Stimulated activated CD8-positive, alpha-beta memory T cell treated with anti-CD3 and anti-CD28 coated beads, Interleukin-7, amount 100 ng/mL, for 24 hours (primary cell): Measurements from ENCODE around the gene YDJC.
"Not testable (repeated sequence)": the region's sequence is repeated elsewhere in the genome, so short reads cannot be mapped to it uniquely, and the experiment has no call there.

ENCODE experiments used
- DNase-seq: peaks from one replicate; pipeline ENCODE4 v3.0.0-alpha.2; 2020; ENCODE audit warnings: low read depth

The YDJC gene, protein sequence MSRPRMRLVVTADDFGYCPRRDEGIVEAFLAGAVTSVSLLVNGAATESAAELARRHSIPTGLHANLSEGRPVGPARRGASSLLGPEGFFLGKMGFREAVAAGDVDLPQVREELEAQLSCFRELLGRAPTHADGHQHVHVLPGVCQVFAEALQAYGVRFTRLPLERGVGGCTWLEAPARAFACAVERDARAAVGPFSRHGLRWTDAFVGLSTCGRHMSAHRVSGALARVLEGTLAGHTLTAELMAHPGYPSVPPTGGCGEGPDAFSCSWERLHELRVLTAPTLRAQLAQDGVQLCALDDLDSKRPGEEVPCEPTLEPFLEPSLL

DNA sequence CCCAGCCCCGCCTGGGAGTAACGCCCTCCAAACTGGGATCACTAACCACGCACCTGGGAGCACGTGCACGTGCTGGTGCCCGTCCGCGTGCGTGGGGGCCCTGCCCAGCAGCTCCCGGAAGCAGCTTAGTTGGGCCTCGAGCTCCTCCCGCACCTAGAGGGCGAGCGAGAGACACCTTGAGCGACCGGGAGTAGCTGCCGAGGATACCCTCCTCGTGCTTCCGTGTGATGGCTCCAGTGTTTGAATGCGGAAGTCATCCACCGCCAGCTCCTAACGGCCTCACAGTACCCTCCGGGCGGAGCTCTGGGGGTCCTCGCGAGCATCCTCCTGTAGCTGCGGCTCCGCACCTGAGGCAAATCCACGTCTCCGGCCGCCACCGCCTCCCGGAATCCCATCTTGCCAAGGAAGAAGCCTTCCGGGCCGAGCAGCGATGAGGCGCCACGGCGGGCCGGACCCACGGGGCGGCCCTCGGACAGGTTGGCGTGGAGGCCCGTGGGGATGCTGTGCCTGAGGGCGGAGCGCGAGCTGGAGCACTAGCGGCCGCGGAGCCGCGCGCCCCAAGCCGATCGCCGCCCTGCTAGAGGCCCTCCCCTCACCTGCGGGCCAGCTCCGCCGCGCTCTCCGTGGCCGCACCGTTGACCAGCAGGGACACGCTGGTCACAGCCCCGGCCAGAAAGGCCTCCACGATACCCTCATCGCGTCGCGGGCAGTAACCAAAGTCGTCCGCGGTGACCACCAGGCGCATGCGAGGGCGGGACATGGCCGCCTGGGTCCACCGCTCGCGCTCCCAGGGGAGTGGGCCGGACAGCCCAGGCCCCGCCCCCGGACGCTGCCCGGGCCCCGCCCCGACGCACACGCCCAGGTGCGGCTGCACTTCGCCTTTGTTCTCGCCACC lies at the start of gene YDJC:
YDJC (minus strand) TSS at position 768 of the 895 bp plus-strand sequence; CDS start at position 760, 8 bp downstream.
- DNase-seq = peak; percentile 95

GRCh38 chr22:21679383-21679782 lies 49.6 kb upstream of the YDJC start:
- DNase-seq = no peak

GRCh38 chr22:21678842-21679241 lies 49.0 kb upstream of the YDJC start:
- not testable (repeated sequence) for DNase-seq

DNA sequence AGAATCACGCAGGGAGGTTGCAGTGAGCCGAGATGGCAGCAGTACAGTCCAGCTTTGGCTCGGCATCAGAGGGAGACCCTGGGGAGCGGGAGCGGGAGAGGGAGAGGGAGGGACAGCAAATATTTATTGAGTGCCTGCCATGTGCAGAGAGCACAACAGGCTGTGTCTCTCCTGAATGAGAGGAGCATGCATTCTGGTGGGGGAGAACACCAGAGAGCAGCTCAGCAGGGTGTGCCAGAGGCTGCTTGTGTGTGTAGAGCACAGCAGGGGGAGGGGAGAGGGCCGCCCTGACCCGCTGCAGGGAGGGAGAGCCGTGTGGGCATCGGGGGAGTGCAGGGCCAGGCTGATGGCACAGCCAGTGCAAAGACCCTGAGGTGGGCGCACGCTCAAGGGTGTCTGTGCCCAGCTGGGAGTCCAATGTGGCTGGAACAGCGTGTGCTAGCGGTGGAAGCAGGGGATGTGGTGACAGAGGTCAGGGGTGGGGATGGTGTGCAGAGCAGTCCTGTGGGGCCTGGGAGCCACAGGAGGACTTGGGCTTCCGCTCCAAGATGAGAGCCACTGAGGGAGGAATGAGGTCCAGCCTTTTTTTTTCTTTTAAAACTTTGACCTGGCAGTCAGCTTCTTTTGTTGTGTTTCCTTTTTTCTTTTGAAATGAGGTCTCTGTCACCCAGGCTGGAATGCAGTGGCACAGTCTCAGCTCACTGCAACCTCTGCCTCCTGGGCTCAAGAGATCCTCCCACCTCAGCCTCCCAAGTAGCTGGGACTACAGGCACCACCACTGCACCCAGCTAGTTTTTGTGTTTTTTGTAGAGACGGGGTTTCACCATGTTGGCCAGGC lies 48.0 kb upstream of the YDJC start:
- DNase-seq = no peak

DNA sequence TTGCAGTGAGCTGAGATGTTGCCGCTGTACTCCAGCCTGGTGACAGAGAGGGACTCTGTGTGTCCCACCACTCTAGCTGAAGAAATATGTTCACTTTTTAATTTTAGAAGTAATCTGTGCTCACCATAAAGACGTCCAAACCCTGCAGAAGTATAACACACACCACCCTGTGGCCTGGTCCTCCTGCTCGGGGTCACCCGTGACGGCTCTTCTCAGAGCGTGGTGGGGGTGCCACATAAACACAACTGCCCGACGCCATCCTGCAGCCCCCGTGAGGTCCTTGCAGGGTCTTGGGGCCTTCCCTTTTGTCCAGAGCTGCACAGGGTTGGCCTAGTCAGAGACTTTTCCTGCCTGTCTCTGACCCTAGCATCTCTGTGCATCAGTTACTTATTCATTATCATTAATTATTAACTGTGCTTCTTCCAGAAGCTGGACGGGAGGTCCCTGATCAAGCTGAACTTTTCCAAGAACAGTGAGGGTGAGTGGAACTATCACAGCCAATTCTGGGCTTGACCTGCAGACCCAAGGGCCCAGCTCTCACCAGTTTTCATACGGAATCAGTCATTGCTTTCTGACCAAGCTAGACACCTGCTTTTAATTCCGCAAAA lies 44.9 kb upstream of the YDJC start:
- no peak for DNase-seq

- no peak for DNase-seq
These were observed 43.9 kb upstream of the YDJC start for GRCh38 chr22:21673534-21674321.

DNA sequence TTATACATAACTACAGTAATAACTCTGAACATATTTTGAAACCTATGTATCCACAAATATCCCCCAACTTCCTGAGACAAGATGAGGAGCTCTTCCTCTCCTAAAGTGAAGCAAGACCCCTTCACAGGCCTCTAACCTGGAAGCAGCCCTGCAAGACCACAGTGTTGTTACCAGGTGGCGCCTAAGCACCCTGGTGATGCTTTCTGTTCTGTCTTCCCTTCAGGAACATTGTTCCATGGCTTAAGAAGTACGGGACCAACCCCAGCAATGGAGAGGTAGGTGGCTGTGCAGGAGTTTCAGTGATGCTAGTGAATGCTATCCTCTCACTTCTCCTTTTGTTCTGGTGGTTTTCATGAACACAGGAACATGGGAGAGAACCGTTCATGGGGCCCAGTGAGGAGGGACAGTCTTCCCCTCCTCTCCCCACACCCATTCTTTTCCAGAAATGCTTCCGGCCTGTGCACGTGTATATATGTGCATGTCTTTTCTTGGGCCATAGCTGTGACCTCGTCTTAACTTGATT lies 42.3 kb upstream of the YDJC start:
- DNase-seq = no peak

DNA sequence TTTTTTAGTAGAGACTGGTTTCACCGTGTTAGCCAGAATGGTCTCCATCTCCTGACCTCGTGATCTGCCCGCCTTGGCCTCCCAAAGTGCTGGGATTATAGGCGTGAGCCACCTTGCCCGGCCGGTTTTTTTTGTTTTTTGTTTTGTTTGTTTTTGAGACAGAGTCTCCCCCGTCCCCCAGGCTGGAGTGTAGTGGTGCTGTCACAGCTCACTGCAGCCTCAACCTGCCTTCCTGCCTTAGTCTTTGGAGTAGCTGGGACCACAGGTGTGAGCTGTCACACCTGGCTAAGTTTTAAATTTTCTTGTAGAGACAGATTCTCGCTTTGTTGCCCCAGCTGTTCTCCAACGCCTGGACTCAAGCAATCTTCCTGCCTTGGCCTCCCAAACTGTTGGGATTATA lies 39.2 kb upstream of the YDJC start:
- no peak for DNase-seq

DNA sequence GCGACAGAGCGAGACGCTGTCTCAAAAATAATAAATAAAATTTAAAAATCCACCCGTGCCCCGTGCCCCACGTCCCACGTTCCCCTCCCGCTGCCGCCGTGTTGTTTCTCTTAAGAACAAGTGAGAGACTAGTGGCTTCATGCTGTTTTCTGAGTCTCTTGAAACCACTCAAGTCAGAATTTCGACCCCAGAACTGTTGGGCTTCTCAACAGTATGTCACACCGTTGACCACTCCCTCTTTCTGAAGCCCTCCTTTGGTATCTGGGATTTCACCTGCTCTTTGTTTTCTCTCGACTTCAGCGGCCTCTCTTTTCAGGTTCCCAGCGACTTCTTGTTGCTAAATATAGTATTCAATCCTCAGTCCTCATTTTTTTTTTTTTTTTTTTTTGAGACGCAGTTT lies 37.0 kb upstream of the YDJC start:
- DNase-seq = no peak

DNA sequence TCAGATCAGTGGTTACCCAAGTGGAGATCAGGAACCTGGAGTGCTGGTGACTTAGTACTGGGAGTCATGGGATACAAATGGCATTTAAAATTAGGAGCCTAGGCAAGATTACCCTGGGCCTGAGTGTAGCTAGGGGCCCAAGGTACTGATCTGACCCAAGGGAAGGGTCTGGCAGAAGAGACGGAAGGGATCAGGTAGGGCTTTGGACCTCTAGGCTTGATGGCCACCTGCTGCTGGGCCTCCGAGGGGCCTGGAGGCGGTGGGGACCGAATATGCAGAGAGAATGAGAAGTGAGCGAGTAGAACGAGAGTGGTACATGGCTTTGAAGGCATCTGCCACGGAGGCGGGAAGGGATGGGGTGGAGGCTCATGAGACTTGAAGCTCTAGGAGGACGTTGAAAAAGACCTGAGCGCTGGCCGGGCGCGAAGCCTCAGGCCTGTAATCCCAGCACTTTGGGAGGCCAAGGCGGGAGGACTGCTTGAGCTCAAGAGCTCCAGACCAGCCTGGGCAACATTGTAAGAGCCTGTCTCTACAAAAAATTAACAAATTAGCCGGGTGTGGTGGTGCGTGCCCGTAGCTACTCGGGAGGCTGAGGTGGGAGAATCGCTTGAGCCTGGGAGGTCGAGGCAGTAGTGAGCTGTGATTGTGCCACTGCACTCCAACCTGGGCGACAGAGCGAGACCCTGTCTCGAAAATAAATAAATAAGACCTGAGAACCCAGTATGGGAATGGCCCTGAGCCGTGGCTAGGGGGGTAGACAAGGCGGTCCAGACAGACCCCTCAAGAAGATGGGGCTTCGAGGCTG lies 35.4 kb upstream of the YDJC start:
- no peak for DNase-seq

- DNase-seq = no peak
These were observed 33.9 kb upstream of the YDJC start for GRCh38 chr22:21663738-21664137.

GRCh38 chr22:21661991-21662390 lies 32.2 kb upstream of the YDJC start:
- no peak for DNase-seq

DNA sequence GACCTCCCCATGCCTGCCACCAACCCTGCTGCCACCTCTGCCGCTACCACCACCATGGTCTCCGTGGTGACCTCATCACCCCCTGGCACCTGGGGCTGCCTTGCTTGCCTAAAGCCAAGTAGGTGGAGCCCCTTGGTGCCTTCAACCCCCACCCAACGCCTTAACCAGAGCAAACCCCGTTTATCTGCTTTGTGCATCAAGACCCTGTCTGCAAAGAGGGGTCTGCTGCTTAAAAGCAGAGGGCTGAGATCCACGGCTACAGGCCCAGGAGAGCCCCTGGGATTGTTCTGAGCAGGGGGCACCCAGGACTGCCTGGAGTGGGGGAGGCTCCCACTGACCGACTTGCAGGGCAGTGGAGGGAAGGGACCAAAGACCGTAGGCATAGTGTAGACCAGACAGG lies 31.1 kb upstream of the YDJC start:
- DNase-seq = no peak

DNA sequence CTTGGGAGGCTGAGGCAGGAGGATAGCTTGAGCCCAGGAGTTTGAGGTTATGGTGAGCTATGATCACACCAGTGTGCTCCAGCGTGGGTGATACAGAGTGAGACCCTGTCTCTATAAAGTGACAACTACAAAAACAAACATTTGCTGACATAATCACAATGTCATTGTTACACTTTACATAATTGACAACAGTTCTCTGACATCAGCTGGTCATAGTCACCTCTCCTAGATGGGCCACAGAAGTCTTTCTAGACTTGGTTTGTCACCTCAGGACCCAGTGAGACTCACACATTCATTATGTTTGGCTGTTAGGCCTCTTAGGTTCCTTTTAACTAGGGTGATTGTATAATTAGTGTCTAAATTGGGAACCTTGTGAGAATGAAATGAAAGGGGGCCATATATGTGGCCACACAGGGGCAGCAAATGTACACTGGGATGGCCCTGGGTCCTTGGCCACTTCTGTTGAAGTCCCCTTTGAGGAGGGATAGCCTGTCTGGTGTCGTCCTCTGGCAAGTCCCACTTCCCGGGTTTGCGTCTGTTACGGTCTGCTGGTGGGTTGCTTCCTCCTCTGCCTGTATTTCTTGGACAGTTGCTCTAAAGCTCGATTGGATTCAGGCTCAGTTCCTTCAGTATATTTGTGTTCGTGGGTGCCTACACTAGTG lies 30.2 kb upstream of the YDJC start:
- DNase-seq = no peak

- DNase-seq = peak; percentile 56
These were observed 27.7 kb upstream of the YDJC start for GRCh38 chr22:21657360-21658032.

- DNase-seq = no peak
These were observed 27.2 kb upstream of the YDJC start for GRCh38 chr22:21657020-21657359.

- no peak for DNase-seq
These were observed 23.0 kb upstream of the YDJC start for GRCh38 chr22:21652547-21653545.
